ENCODE results near the gene SHANK1.

DNA sequence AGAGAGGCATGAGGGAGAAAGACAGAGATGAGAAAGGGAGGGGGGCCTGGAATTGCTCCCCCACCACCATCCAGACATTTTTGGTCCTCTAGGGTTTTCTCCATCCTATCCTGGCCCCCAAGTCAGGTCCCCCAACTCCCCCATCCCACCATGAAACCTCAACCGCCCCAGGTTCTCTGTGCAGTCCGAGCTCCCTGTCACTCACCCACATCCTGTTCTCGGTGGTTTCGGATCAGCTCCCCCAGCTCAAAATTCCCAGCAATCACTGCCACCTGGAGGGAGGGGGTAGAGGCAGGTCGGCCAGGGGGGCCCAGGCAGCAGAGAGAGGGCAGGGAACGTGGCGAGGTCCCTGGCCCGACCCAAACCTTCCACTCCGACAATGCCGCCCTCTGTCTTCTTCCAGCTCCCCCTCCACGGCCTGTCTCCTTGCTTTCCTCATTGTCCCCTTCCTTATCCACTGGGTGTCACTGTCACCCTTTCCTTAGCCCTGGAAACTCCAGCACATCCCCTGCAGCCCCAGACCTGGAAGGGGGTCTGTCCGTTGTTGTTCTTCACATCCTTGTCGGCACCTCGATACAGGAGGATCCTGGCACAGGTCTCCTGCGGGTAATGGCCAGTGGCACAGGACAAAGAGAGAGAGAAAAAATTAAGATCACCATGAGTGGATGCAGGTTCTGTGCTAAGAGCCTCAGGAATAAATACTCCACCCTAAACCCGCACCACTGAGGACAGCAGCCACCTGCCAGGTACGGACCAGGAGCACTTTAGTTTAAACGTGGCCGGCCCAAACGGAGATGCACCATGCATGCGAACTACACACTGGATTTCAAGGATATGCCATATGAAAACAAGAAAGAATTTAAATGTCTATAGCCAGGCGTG lies 15.4 kb downstream of the SHANK1 start:
- TF ChIP-seq, protein P1, sequence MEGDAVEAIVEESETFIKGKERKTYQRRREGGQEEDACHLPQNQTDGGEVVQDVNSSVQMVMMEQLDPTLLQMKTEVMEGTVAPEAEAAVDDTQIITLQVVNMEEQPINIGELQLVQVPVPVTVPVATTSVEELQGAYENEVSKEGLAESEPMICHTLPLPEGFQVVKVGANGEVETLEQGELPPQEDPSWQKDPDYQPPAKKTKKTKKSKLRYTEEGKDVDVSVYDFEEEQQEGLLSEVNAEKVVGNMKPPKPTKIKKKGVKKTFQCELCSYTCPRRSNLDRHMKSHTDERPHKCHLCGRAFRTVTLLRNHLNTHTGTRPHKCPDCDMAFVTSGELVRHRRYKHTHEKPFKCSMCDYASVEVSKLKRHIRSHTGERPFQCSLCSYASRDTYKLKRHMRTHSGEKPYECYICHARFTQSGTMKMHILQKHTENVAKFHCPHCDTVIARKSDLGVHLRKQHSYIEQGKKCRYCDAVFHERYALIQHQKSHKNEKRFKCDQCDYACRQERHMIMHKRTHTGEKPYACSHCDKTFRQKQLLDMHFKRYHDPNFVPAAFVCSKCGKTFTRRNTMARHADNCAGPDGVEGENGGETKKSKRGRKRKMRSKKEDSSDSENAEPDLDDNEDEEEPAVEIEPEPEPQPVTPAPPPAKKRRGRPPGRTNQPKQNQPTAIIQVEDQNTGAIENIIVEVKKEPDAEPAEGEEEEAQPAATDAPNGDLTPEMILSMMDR (IDR thresholded peaks at IDR 0.05): no peak
- no peak for TF ChIP-seq POLR2A (IDR thresholded peaks at IDR 0.05)
